Activated naive CD8-positive, alpha-beta T cell treated with anti-CD3 and anti-CD28 coated beads for 36 hours (primary cell): ENCODE measurements around the gene MAP2K7. TPM values are rescaled to one million over a fixed set of nuclear protein-coding genes. Genes with fewer than 3 reads are reported as not detected.

Source experiments
- DNase-seq: peaks from one replicate; pipeline ENCODE4 v3.0.0; 2021
- H3K27ac Mint-ChIP-seq: one replicate; pipeline ENCODE4 v1.8.0; 2022; ENCODE audit warnings: mild to moderate bottlenecking, moderate library complexity, mixed read lengths
- H3K27me3 Mint-ChIP-seq: one replicate; pipeline ENCODE4 v1.8.0; 2022; ENCODE audit warnings: mild to moderate bottlenecking, mixed read lengths
- H3K36me3 Mint-ChIP-seq: one replicate; pipeline ENCODE4 v1.8.0; 2021; ENCODE audit warnings: mild to moderate bottlenecking, mixed read lengths
- H3K4me1 Mint-ChIP-seq: one replicate; pipeline ENCODE4 v1.8.0; 2021; ENCODE audit warnings: mixed read lengths
- H3K4me3 Mint-ChIP-seq: one replicate; pipeline ENCODE4 v1.8.0; 2022; ENCODE audit warnings: mild to moderate bottlenecking, moderate library complexity, mixed read lengths
- H3K9me3 Mint-ChIP-seq: one replicate; pipeline ENCODE4 v1.8.0; 2022; ENCODE audit warnings: mixed read lengths
- total RNA-seq, 2 experiments: library from RNA; stranded (reverse); gene quantifications; one replicate each; pipeline ENCODE4 v1.2.3, GENCODE V29; 2021

The MAP2K7 gene
- total RNA-seq, 2 experiments from 2014 or later, result 31.8 to 32.4 TPM

DNA sequence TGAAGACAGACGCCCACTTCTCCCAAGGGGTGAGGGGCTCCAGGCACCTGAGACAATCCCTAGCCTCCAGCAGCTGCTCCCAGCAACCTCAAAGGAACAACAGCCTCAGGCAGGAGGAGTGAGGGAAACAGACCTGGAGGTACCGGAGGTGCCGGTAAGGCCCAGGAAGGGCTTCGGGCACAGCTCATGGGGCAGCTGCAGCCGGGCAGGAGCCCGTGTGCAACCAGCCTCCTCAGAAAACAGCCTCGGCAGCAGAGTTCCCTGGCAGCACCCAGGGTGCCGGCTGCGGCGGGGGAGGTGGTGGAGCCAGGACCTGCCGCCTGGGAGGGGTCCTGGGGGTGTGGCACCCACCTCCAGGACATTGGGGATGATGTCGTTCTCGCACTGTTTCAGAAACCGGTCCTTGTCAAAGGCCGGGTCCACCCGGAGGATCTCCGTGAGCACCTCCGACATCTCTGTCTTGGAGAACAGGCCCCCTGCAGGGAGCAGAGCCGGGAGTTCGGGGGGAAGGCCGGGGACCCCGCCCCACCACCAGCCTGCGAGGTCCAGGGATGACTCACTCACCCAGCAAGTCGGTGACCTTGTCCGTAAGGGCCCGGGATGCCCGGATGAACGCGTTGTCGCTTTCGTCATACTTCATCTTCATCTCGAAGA, 28.7 kb downstream of the MAP2K7 start:
- Mint-ChIP-seq H3K9me3 (no peaks in the 10 kb centered on the region), H3K36me3 (peaks cover 11% of the 10 kb centered on the region), H3K4me3 (no peak overlapping the region), H3K27me3 (no peaks in the 10 kb centered on the region), H3K4me1 (peaks cover 9% of the 10 kb centered on the region), H3K27ac (no peak overlapping the region)
- DNase-seq, result no peak

GRCh38 chr19:7932930-7933300, 29.2 kb downstream of the MAP2K7 start:
- Mint-ChIP-seq H3K36me3 (peaks cover 13% of the 10 kb centered on the region), H3K4me3 (no peak overlapping the region), H3K4me1 (peaks cover 9% of the 10 kb centered on the region), H3K9me3 (no peaks in the 10 kb centered on the region), H3K27ac (no peak overlapping the region), H3K27me3 (no peaks in the 10 kb centered on the region)
- DNase-seq, result no peak

GRCh38 chr19:7933411-7933810, 29.7 kb downstream of the MAP2K7 start:
- no peak overlapping the region for H3K4me3 Mint-ChIP-seq
- no peaks in the 10 kb centered on the region for H3K9me3 Mint-ChIP-seq
- no peak for DNase-seq
- no peaks in the 10 kb centered on the region for H3K27me3 Mint-ChIP-seq
- H3K4me1 Mint-ChIP-seq, result peaks cover 9% of the 10 kb centered on the region
- H3K27ac Mint-ChIP-seq, result no peak overlapping the region
- H3K36me3 Mint-ChIP-seq, result peaks cover 13% of the 10 kb centered on the region

- peaks cover 9% of the 10 kb centered on the region for H3K4me1 Mint-ChIP-seq
- H3K9me3 Mint-ChIP-seq, result no peaks in the 10 kb centered on the region
Observed at GRCh38 chr19:7933828-7934725, 30.4 kb downstream of the MAP2K7 start.

GRCh38 chr19:7934766-7935165, 31.1 kb downstream of the MAP2K7 start:
- peaks cover 13% of the 10 kb centered on the region for H3K36me3 Mint-ChIP-seq
- H3K4me1 Mint-ChIP-seq, result peaks cover 4% of the 10 kb centered on the region
- no peak overlapping the region for H3K4me3 Mint-ChIP-seq
- no peak for DNase-seq
- no peaks in the 10 kb centered on the region for H3K27me3 Mint-ChIP-seq
- no peaks in the 10 kb centered on the region for H3K9me3 Mint-ChIP-seq
- no peak overlapping the region for H3K27ac Mint-ChIP-seq

More at GRCh38 chr19:7933828-7934725, 30.4 kb downstream of the MAP2K7 start:
- Mint-ChIP-seq H3K27ac (no peak overlapping the region), H3K4me3 (no peak overlapping the region), H3K36me3 (peaks cover 13% of the 10 kb centered on the region), H3K27me3 (no peaks in the 10 kb centered on the region)
- DNase-seq, result no peak

- Mint-ChIP-seq H3K36me3 (peaks cover 21% of the 10 kb centered on the region), H3K4me3 (peak overlapping the region; percentile 34), H3K4me1 (peaks cover 35% of the 10 kb centered on the region)
Observed at GRCh38 chr19:7940841-7941240, 37.2 kb downstream of the MAP2K7 start.

DNA sequence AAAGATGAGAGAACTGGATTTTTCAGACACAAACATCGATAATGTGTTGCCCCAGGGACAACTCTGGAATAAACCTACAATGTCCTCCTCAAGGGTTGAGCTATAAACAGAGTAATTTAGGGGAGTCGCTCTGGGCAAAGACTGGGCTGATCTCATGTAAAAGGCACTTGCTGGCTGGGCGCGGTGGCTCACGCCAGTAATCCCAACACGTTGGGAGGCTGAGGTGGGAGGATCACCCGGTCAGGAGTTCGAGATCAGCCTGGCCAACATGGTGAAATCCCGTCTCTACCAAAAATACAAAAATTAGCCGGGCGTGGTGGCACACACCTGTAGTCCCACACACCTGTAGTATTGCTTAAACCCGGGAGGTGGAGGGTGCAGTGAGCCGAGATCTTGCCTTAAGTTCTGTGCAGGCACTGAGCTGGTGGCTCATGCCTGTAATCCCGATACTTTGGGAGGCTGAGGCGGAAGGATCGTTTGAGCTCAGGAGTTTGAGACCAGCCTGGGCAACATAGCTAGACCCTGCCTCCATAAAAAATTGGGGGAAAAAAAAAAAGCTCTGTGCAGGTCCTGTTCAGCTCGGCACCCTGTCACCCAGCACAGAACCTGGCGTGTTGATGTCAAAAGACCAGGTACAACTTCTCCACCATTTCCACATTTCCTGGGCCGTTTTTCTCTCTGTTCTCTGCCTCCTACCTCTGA, 38.4 kb downstream of the MAP2K7 start:
- Mint-ChIP-seq H3K4me1 (peaks cover 37% of the 10 kb centered on the region), H3K27me3 (no peaks in the 10 kb centered on the region), H3K27ac (peak overlapping the region; percentile 42), H3K9me3 (no peaks in the 10 kb centered on the region), H3K4me3 (peak overlapping the region; percentile 96), H3K36me3 (peaks cover 21% of the 10 kb centered on the region)
- no peak for DNase-seq

More at GRCh38 chr19:7940841-7941240, 37.2 kb downstream of the MAP2K7 start:
- H3K27ac Mint-ChIP-seq, result no peak overlapping the region
- H3K27me3 Mint-ChIP-seq, result no peaks in the 10 kb centered on the region
- H3K9me3 Mint-ChIP-seq, result no peaks in the 10 kb centered on the region
- no peak for DNase-seq

- Mint-ChIP-seq H3K9me3 (no peaks in the 10 kb centered on the region), H3K4me1 (peaks cover 37% of the 10 kb centered on the region), H3K27ac (peak overlapping the region; percentile 100), H3K36me3 (peaks cover 19% of the 10 kb centered on the region), H3K27me3 (no peaks in the 10 kb centered on the region), H3K4me3 (peak overlapping the region; percentile 96)
- DNase-seq, result no peak
Observed at GRCh38 chr19:7942981-7943443, 39.3 kb downstream of the MAP2K7 start.

GRCh38 chr19:7943444-7944176, 39.9 kb downstream of the MAP2K7 start, which contains the start of gene TIMM44:
Gene TIMM44 (minus strand): TSS chr19:7943666. CDS start chr19:7943651, 15 bp downstream.
- Mint-ChIP-seq H3K4me1 (peaks cover 37% of the 10 kb centered on the region), H3K36me3 (peaks cover 19% of the 10 kb centered on the region), H3K9me3 (no peaks in the 10 kb centered on the region), H3K27ac (peak within 1 kb of the TSS; percentile 100), H3K27me3 (no peaks in the 10 kb centered on the region), H3K4me3 (peak within 1 kb of the TSS; percentile 96)
- peak; percentile 99 for DNase-seq

- Mint-ChIP-seq H3K27me3 (no peaks in the 10 kb centered on the region), H3K4me3 (peak overlapping the region; percentile 96), H3K4me1 (peaks cover 35% of the 10 kb centered on the region), H3K27ac (peak overlapping the region; percentile 100), H3K9me3 (no peaks in the 10 kb centered on the region), H3K36me3 (peaks cover 19% of the 10 kb centered on the region)
- peak; percentile 81 for DNase-seq
Observed at GRCh38 chr19:7944177-7944761, 40.6 kb downstream of the MAP2K7 start.

DNA sequence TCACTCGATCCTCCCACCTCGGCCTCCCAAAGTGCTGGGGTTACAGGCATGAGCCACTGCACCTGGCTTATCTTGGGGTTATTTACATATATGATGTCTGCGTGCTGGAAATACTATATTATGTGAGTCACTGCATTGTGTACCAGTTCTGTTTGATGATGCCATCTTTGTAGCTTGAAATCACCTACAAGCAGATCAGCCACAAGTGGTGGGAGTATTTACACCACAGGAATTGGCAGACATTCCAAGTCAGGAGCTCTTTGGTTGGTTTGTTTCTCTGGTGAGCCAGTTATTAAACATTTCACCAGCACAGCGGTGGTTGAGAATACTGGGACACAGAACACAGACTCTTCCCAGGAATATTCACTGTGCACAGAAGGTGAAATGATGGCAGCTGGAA, 44.3 kb downstream of the MAP2K7 start:
- Mint-ChIP-seq H3K36me3 (peaks cover 7% of the 10 kb centered on the region), H3K27me3 (no peaks in the 10 kb centered on the region), H3K9me3 (no peaks in the 10 kb centered on the region), H3K4me1 (peaks cover 16% of the 10 kb centered on the region), H3K27ac (no peak overlapping the region), H3K4me3 (no peak overlapping the region)
- no peak for DNase-seq

- no peak for DNase-seq
- no peak overlapping the region for H3K27ac Mint-ChIP-seq
- no peaks in the 10 kb centered on the region for H3K36me3 Mint-ChIP-seq
- no peaks in the 10 kb centered on the region for H3K4me1 Mint-ChIP-seq
- H3K27me3 Mint-ChIP-seq, result no peaks in the 10 kb centered on the region
- H3K9me3 Mint-ChIP-seq, result no peaks in the 10 kb centered on the region
- no peak overlapping the region for H3K4me3 Mint-ChIP-seq
Observed at GRCh38 chr19:7953060-7953459, 49.4 kb downstream of the MAP2K7 start.

- DNase-seq, result no peak
- Mint-ChIP-seq H3K36me3 (no peaks in the 10 kb centered on the region), H3K27ac (no peak overlapping the region), H3K4me3 (no peak overlapping the region), H3K27me3 (no peaks in the 10 kb centered on the region), H3K4me1 (no peaks in the 10 kb centered on the region), H3K9me3 (no peaks in the 10 kb centered on the region)
Observed at GRCh38 chr19:7953576-7953975, 49.9 kb downstream of the MAP2K7 start.

DNA sequence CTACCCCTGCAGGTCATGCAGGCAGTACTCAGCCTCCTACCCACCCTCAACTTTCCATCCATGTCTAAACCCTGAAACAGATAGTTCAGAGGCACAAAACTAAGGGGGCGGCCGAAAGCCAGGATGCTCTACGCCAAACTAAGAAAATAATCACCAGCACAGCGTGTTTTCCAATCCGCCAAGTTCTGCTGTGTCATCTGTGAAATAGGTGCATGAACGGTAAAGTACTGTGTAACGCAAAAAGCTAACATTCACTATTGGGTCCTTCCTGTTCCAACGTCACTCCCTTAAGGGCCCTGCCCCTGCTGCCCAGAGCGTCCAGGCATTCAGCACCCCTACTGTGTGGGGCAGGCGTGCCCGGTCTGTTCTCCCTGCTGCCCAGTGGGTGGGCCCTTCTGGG, 52.0 kb downstream of the MAP2K7 start:
- Mint-ChIP-seq H3K36me3 (peaks cover 1% of the 10 kb centered on the region), H3K4me1 (no peaks in the 10 kb centered on the region), H3K9me3 (no peaks in the 10 kb centered on the region), H3K4me3 (no peak overlapping the region), H3K27ac (no peak overlapping the region), H3K27me3 (no peaks in the 10 kb centered on the region)
- no peak for DNase-seq
